ENCODE data around the gene FGB. TPM values are rescaled to one million over a fixed set of nuclear protein-coding genes. Genes with fewer than 3 reads are reported as not detected.

The FGB gene
- total and polyA plus RNA-seq, 2 of the 13 experiments (the other 11 are each of a cell fraction or from before 2014, with no cell fraction given): 226 to 784 TPM

- peak; percentile 73; the same call in 1 of the 2 replicates for TF ChIP-seq PHF21A (CRISPR knock-in tag; IDR thresholded peaks at IDR 0.05)
- no peak for TF ChIP-seq ZNF253 (CRISPR knock-in tag; IDR thresholded peaks at IDR 0.05; ENCODE audit: borderline replicate concordance)
- TF ChIP-seq GTF2F1 (IDR thresholded peaks at IDR 0.05; ENCODE audit: low read length): no peak
- no peak for TF ChIP-seq ATF6 (CRISPR knock-in tag; conservative IDR thresholded peaks at IDR 0.05)
- peak; percentile 47; the same call in 1 of the 2 replicates for TF ChIP-seq POLR2AphosphoS5 (IDR thresholded peaks at IDR 0.05; ENCODE audit: low read depth, low read length)
- TF ChIP-seq ZNF709 (CRISPR knock-in tag; IDR thresholded peaks at IDR 0.05): no peak
- TF ChIP-seq SAP130 (CRISPR knock-in tag; IDR thresholded peaks at IDR 0.05; ENCODE audit: low read depth): peak; percentile 90
- TF ChIP-seq ZNF563 (CRISPR knock-in tag; IDR thresholded peaks at IDR 0.05): no peak
- TF ChIP-seq MEF2D (CRISPR knock-in tag; IDR thresholded peaks at IDR 0.05): peak; percentile 95
- TF ChIP-seq PAWR (CRISPR knock-in tag; IDR thresholded peaks at IDR 0.05; ENCODE audit: borderline replicate concordance): no peak
- peak; percentile 99 for TF ChIP-seq RARA (CRISPR knock-in tag; IDR thresholded peaks at IDR 0.05)
- no peak for TF ChIP-seq PCBP1 (IDR thresholded peaks at IDR 0.05; ENCODE audit: borderline replicate concordance, low read depth, low read length)
- no peak for TF ChIP-seq SCMH1 (CRISPR knock-in tag; IDR thresholded peaks at IDR 0.05; ENCODE audit: borderline replicate concordance)
- TF ChIP-seq MTA1 (CRISPR knock-in tag; IDR thresholded peaks at IDR 0.05; ENCODE audit: borderline replicate concordance): no peak; the same call in 1 of the 2 replicates
- peak; percentile 45; the same call in 1 of the 2 replicates for TF ChIP-seq HOXA5 (CRISPR knock-in tag; IDR thresholded peaks at IDR 0.05)
- no peak for TF ChIP-seq MLLT10 (CRISPR knock-in tag; IDR thresholded peaks at IDR 0.05)
- TF ChIP-seq ZNF891 (CRISPR knock-in tag; IDR thresholded peaks at IDR 0.05): no peak
- no peak for TF ChIP-seq CENPX (CRISPR knock-in tag; IDR thresholded peaks at IDR 0.05)
- no peak for TF ChIP-seq IKZF4 (CRISPR knock-in tag; IDR thresholded peaks at IDR 0.05; ENCODE audit: borderline replicate concordance, low read depth, not compliant biosample characterization)
- TF ChIP-seq SRSF1 (optimal IDR thresholded peaks at IDR 0.05; ENCODE audit: low read depth, low read length): no peak
- TF ChIP-seq HNF4A (CRISPR knock-in tag; IDR thresholded peaks at IDR 0.05): peak; percentile 96
- no peak for TF ChIP-seq CBX1 (IDR thresholded peaks at IDR 0.05; ENCODE audit: low read depth)
- TF ChIP-seq ZNF207 (IDR thresholded peaks at IDR 0.05; ENCODE audit: borderline replicate concordance): no peak
- TF ChIP-seq CEBPG (CRISPR knock-in tag; IDR thresholded peaks at IDR 0.05): peak; percentile 89
- TF ChIP-seq CERS6 (CRISPR knock-in tag; IDR thresholded peaks at IDR 0.05): no peak
- no peak for TF ChIP-seq MYC (CRISPR knock-in tag; IDR thresholded peaks at IDR 0.05; ENCODE audit: borderline replicate concordance)
- TF ChIP-seq ZFP90 (CRISPR knock-in tag; IDR thresholded peaks at IDR 0.05; ENCODE audit: borderline replicate concordance): no peak
- TF ChIP-seq KLF16 (CRISPR knock-in tag; IDR thresholded peaks at IDR 0.05): peak in 1 of 2 experiments; percentile 65; a peak in 2 of 4 replicates
- TF ChIP-seq KLF11 (CRISPR knock-in tag; IDR thresholded peaks at IDR 0.05): no peak
- TF ChIP-seq ZNF383 (CRISPR knock-in tag; IDR thresholded peaks at IDR 0.05; ENCODE audit: borderline replicate concordance): no peak
- no peak for TF ChIP-seq DMAP1 (CRISPR knock-in tag; IDR thresholded peaks at IDR 0.05)
Measured at GRCh38 chr4:154597798-154598774, 35.3 kb downstream of the FGB start (continued).
